OCI-LY1 (cell line): Measurements from ENCODE around the gene DCP1B.

Experiments used
- CTCF ChIP-seq: fragments of 200-600 bp; sonication (generic), shearing (Covaris generic); IDR thresholded peaks from 2 replicates; pipeline ENCODE4 v1.5.1; 2017; ENCODE audit warnings: mild to moderate bottlenecking, antibody characterized with exemption, low read length, moderate library complexity, mixed read lengths
- EZH2 ChIP-seq: fragments of 200-600 bp; sonication (generic), shearing (Covaris generic); IDR thresholded peaks from 2 replicates; pipeline ENCODE4 v1.8.0; 2017; ENCODE audit warnings: borderline replicate concordance, mixed run types, mild to moderate bottlenecking, antibody characterized with exemption, low read length, moderate library complexity, mixed read lengths

GRCh38 chr12:2011643-2012607, 7.7 kb upstream of the DCP1B start:
- TF ChIP-seq CTCF (no peak; the same call in 1 of the 2 replicates), EZH2 (no peak)
